ENCODE results near the gene PDLIM1. TPM values are rescaled to one million over a fixed set of nuclear protein-coding genes. Genes with fewer than 3 reads are reported as not detected.

Gene PDLIM1
- total and polyA plus RNA-seq, 2 experiments from 2014 or later, result 32.0 to 143 TPM

GRCh38 chr10:95303950-95304349 lies 13.1 kb upstream of the PDLIM1 start:
- DNase-seq, result no peak
- Histone ChIP-seq H3K9me2 (ENCODE audit: insufficient read depth) (no peaks in the 10 kb centered on the region), H3K4me2 (ENCODE audit: unreplicated experiment) (no peak overlapping the region), H2AFZ (no peak overlapping the region), H3K9ac (no peak overlapping the region), H3K4me1 (ENCODE audit: insufficient read depth) (peaks cover 16% of the 10 kb centered on the region), H3K27ac (no peak overlapping the region), H3K36me3 (ENCODE audit: low read depth) (no peaks in the 10 kb centered on the region), H3F3A (ENCODE audit: insufficient read depth) (peaks cover 26% of the 10 kb centered on the region), H3K27me3 (replicated peaks; ENCODE audit: insufficient read depth) (no peaks in the 10 kb centered on the region), H3K79me2 (ENCODE audit: insufficient read depth) (no peaks in the 10 kb centered on the region), H3K4me3 (no peak overlapping the region), H3K9me3 (ENCODE audit: low read depth) (no peaks in the 10 kb centered on the region), H4K20me1 (ENCODE audit: insufficient read depth) (no peaks in the 10 kb centered on the region)
- in situ Hi-C loops (cut with MboI), result no loop called here
- 94 to 100% methylated on average over 1 of the region's 1 CpG for WGBS, 2 experiments (ENCODE audit: low coverage in 1 of 2, low lambda C conversion rate in 2 of 2, missing lambda C conversion rate in 2 of 2)
- no peak for TF ChIP-seq EZH2 (IDR thresholded peaks at IDR 0.05; ENCODE audit: insufficient read depth, poor library complexity, severe bottlenecking)
- no peak for TF ChIP-seq EZH2phosphoT487 (IDR thresholded peaks at IDR 0.05; ENCODE audit: insufficient read depth, low read depth)

DNA sequence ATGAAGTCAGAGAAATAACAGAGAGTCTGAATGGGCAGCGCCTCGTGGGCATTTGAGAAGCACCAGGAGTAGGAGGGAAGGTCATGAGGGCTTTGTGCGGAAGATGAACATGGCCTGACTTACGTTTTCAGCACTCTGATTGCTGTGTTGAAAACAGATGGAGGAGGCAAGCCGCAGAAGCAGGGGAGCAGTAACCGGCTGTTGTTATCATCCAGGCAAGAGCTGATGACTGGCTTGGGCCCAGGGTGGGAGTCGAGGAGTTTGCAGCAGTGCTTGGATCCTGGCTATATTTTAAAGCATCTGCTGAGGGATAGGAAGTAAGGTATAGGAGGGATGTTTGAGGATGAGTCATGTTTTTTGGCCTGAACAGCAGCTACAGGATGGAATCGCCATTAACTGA lies 12.7 kb upstream of the PDLIM1 start:
- H3K27ac ChIP-seq, result no peak overlapping the region
- H3K9me3 ChIP-seq (ENCODE audit: low read depth), result no peaks in the 10 kb centered on the region
- H2AFZ ChIP-seq, result no peak overlapping the region
- H3K79me2 ChIP-seq (ENCODE audit: insufficient read depth), result no peaks in the 10 kb centered on the region
- peaks cover 21% of the 10 kb centered on the region for H3F3A ChIP-seq (ENCODE audit: insufficient read depth)
- no peaks in the 10 kb centered on the region for H3K9me2 ChIP-seq (ENCODE audit: insufficient read depth)
- no peaks in the 10 kb centered on the region for H3K27me3 ChIP-seq (replicated peaks; ENCODE audit: insufficient read depth)
- no peak overlapping the region for H3K9ac ChIP-seq
- H4K20me1 ChIP-seq (ENCODE audit: insufficient read depth), result no peaks in the 10 kb centered on the region
- WGBS, 2 experiments (ENCODE audit: low coverage in 1 of 2, low lambda C conversion rate in 2 of 2, missing lambda C conversion rate in 2 of 2), result 66 to 67% methylated on average over 8 of the region's 8 CpGs
- H3K4me1 ChIP-seq (ENCODE audit: insufficient read depth), result peaks cover 14% of the 10 kb centered on the region
- in situ Hi-C loops (cut with MboI), result no loop called here
- TF ChIP-seq EZH2phosphoT487 (IDR thresholded peaks at IDR 0.05; ENCODE audit: insufficient read depth, low read depth) (no peak), EZH2 (IDR thresholded peaks at IDR 0.05; ENCODE audit: insufficient read depth, poor library complexity, severe bottlenecking) (no peak)
- no peaks in the 10 kb centered on the region for H3K36me3 ChIP-seq (ENCODE audit: low read depth)
- H3K4me3 ChIP-seq, result no peak overlapping the region
- no peak for DNase-seq
- H3K4me2 ChIP-seq (ENCODE audit: unreplicated experiment), result no peak overlapping the region

- no peaks in the 10 kb centered on the region for H3K27me3 ChIP-seq (replicated peaks; ENCODE audit: insufficient read depth)
- H3K9ac ChIP-seq, result no peak overlapping the region
- WGBS, 2 experiments (ENCODE audit: low coverage in 1 of 2, low lambda C conversion rate in 2 of 2, missing lambda C conversion rate in 2 of 2), result 94 to 97% methylated on average over 3 of the region's 3 CpGs
- no peaks in the 10 kb centered on the region for H3K36me3 ChIP-seq (ENCODE audit: low read depth)
- no peaks in the 10 kb centered on the region for H3K9me2 ChIP-seq (ENCODE audit: insufficient read depth)
- no peaks in the 10 kb centered on the region; the same call in 1 of the 2 replicates for H3K4me1 ChIP-seq (ENCODE audit: insufficient read depth)
- no peaks in the 10 kb centered on the region for H3F3A ChIP-seq (ENCODE audit: insufficient read depth)
- no peak overlapping the region for H3K27ac ChIP-seq
- H3K4me3 ChIP-seq, result no peak overlapping the region
- in situ Hi-C loops (cut with MboI), result no loop called here
- H3K4me2 ChIP-seq (ENCODE audit: unreplicated experiment), result no peak overlapping the region
- TF ChIP-seq EZH2phosphoT487 (IDR thresholded peaks at IDR 0.05; ENCODE audit: insufficient read depth, low read depth) (no peak), EZH2 (IDR thresholded peaks at IDR 0.05; ENCODE audit: insufficient read depth, poor library complexity, severe bottlenecking) (no peak)
- H3K79me2 ChIP-seq (ENCODE audit: insufficient read depth), result no peaks in the 10 kb centered on the region
- no peaks in the 10 kb centered on the region for H3K9me3 ChIP-seq (ENCODE audit: low read depth)
- DNase-seq, result no peak
- H4K20me1 ChIP-seq (ENCODE audit: insufficient read depth), result no peaks in the 10 kb centered on the region
- H2AFZ ChIP-seq, result no peak overlapping the region
Observed at GRCh38 chr10:95300022-95300539, 9.3 kb upstream of the PDLIM1 start.

DNA sequence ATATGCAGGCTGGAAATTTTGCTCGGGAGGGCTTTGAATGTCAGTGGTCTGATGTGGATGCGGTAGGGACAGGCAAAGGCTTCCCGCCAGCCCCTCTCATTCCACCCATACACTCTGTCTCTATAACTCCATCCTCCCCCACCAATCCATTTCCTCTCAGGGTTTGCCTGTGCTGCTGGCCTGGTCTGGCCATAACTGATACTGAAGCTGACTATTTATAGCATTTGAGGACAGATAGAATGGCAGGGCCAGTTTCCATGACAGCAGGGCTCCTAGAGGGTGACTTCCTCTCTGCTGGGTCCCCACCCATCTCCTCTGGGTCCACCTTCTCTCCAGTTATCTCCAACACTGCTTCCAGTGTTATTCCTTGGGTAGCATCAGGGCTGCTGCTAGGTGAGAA lies 6.6 kb upstream of the PDLIM1 start:
- Histone ChIP-seq H3K27ac (no peak overlapping the region), H3F3A (ENCODE audit: insufficient read depth) (no peaks in the 10 kb centered on the region; the same call in 1 of the 2 replicates), H3K27me3 (replicated peaks; ENCODE audit: insufficient read depth) (no peaks in the 10 kb centered on the region), H3K79me2 (ENCODE audit: insufficient read depth) (no peaks in the 10 kb centered on the region), H3K36me3 (ENCODE audit: low read depth) (no peaks in the 10 kb centered on the region), H3K9ac (no peak overlapping the region), H3K4me1 (ENCODE audit: insufficient read depth) (no peaks in the 10 kb centered on the region; the same call in 1 of the 2 replicates), H3K9me3 (ENCODE audit: low read depth) (no peaks in the 10 kb centered on the region), H4K20me1 (ENCODE audit: insufficient read depth) (no peaks in the 10 kb centered on the region), H3K4me3 (no peak overlapping the region), H3K4me2 (ENCODE audit: unreplicated experiment) (no peak overlapping the region), H2AFZ (no peak overlapping the region), H3K9me2 (ENCODE audit: insufficient read depth) (no peaks in the 10 kb centered on the region)
- DNase-seq, result no peak
- no peak for TF ChIP-seq EZH2 (IDR thresholded peaks at IDR 0.05; ENCODE audit: insufficient read depth, poor library complexity, severe bottlenecking)
- TF ChIP-seq EZH2phosphoT487 (IDR thresholded peaks at IDR 0.05; ENCODE audit: insufficient read depth, low read depth), result no peak
- in situ Hi-C loops (cut with MboI), result no loop called here
- WGBS, 2 experiments (ENCODE audit: low coverage in 1 of 2, low lambda C conversion rate in 2 of 2, missing lambda C conversion rate in 2 of 2), result 97 to 100% methylated on average over 3 of the region's 3 CpGs
